Body of pancreas (tissue), 4 donors: ENCODE data around the gene OLA1.

Experiments
- POLR2A ChIP-seq, 3 donors: fragments of 450-650 bp; IDR thresholded peaks; one replicate each; pipeline ENCODE4 v1.6.1; 2016; ENCODE audit warnings: antibody characterized with exemption in 3 of 3, mild to moderate bottlenecking in 2 of 3
- TF ChIP-seq, protein P1 (sequence below), 7 experiments: fragments of 450-650 bp in 4 of 7; fragments of 200-600 bp in 3 of 7; sonication (generic) in 3 of 7; IDR thresholded peaks; one replicate each; pipeline ENCODE4 v1.5.1; 2016 to 2019; ENCODE audit warnings: antibody characterized with exemption in 7 of 7

DNA sequence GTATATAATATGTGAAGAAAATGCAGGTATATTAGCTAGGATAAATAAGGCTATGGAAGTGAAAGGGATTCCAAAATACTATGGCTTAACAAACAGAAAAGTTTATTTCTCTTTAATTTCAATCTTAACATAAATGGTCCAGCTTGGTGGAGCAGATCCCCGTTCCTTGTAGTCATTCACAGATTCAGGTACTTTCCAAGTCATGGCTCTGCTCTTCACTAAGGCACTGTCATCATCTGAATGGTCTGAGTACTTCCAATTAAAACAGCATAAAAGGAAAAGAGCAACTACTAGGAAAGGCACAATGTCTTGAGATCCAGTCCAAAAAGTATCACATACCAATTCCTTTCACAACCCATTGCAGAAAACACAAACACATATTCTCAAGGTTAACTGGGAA is 63.4 kb downstream of the OLA1 start:
- TF ChIP-seq, protein P1, sequence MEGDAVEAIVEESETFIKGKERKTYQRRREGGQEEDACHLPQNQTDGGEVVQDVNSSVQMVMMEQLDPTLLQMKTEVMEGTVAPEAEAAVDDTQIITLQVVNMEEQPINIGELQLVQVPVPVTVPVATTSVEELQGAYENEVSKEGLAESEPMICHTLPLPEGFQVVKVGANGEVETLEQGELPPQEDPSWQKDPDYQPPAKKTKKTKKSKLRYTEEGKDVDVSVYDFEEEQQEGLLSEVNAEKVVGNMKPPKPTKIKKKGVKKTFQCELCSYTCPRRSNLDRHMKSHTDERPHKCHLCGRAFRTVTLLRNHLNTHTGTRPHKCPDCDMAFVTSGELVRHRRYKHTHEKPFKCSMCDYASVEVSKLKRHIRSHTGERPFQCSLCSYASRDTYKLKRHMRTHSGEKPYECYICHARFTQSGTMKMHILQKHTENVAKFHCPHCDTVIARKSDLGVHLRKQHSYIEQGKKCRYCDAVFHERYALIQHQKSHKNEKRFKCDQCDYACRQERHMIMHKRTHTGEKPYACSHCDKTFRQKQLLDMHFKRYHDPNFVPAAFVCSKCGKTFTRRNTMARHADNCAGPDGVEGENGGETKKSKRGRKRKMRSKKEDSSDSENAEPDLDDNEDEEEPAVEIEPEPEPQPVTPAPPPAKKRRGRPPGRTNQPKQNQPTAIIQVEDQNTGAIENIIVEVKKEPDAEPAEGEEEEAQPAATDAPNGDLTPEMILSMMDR (IDR thresholded peaks at IDR 0.05) = no peak
- no peak for TF ChIP-seq POLR2A (IDR thresholded peaks at IDR 0.05)
